Measurements from ENCODE around the gene HOXD1.

The HOXD1 gene

DNA sequence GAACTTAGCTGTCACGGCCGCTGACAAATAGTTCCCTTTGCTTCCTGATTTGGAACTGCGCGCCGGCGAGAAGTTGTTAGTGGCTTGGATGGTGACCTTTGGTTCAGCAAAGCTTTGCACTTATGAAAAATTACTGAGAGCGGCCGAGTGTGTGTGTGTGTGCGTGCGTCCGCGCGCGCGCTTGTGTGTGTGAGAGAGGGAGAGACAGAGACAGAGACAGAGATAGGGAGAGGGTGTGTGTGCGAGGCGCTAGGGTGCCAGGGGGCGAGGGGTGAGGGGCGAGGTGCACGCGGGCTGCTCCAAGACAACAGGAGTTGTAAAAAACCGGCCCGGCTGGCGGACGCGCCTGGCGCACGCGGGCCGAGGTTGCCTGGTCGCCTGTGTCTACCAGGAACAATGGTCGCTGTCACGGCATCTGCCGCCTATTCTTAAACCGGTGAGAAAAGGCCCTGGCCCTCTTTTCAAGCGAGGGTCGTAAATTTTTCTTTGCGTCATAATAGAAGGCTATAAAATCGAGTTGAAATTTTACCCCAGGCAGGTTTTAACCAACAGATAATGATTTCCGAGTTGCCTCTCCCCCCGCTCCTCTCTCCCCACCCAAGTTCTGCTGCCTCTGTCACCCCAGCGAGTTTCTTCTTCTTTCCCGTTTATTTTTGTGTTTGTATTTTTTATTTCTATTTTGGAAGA is 30.8 kb upstream of the HOXD1 start:
- Histone ChIP-seq H3K27ac (no peak overlapping the region), H3K27me3 (ENCODE audit: control insufficient read depth, insufficient read depth, low read length) (peaks cover 27% of the 10 kb centered on the region), H3K4me2 (ENCODE audit: low read length) (no peak overlapping the region), H3K36me3 (ENCODE audit: control insufficient read depth, insufficient read depth, low read length) (no peaks in the 10 kb centered on the region), H3K4me1 (no peaks in the 10 kb centered on the region), H3K9me3 (ENCODE audit: control insufficient read depth, low read length) (no peaks in the 10 kb centered on the region), H2AFZ (no peak overlapping the region), H3K4me3 (ENCODE audit: low read depth, low read length) (no peak overlapping the region), H3K79me2 (no peaks in the 10 kb centered on the region), H3K9ac (no peak overlapping the region)
- no peak for TF ChIP-seq CTCF (IDR thresholded peaks at IDR 0.05)

- Histone ChIP-seq H3K9ac (no peak overlapping the region), H3K27me3 (ENCODE audit: control insufficient read depth, insufficient read depth, low read length) (peaks cover 27% of the 10 kb centered on the region), H3K36me3 (ENCODE audit: control insufficient read depth, insufficient read depth, low read length) (no peaks in the 10 kb centered on the region), H3K4me1 (no peaks in the 10 kb centered on the region), H2AFZ (no peak overlapping the region), H3K4me3 (ENCODE audit: low read depth, low read length) (no peak overlapping the region), H3K27ac (no peak overlapping the region), H3K79me2 (no peaks in the 10 kb centered on the region), H3K9me3 (ENCODE audit: control insufficient read depth, low read length) (no peaks in the 10 kb centered on the region), H3K4me2 (ENCODE audit: low read length) (no peak overlapping the region)
- TF ChIP-seq CTCF (IDR thresholded peaks at IDR 0.05): no peak
Measured at GRCh38 chr2:176158186-176158591, 30.3 kb upstream of the HOXD1 start.

GRCh38 chr2:176158855-176159662 is 29.4 kb upstream of the HOXD1 start:
- H3K27ac ChIP-seq: no peak overlapping the region
- no peak overlapping the region for H3K4me2 ChIP-seq (ENCODE audit: low read length)
- H3K4me1 ChIP-seq: no peaks in the 10 kb centered on the region
- no peak overlapping the region for H2AFZ ChIP-seq
- H3K27me3 ChIP-seq (ENCODE audit: control insufficient read depth, insufficient read depth, low read length): peaks cover 32% of the 10 kb centered on the region
- no peaks in the 10 kb centered on the region for H3K79me2 ChIP-seq
- H3K36me3 ChIP-seq (ENCODE audit: control insufficient read depth, insufficient read depth, low read length): peaks cover 3% of the 10 kb centered on the region
- no peak for TF ChIP-seq CTCF (IDR thresholded peaks at IDR 0.05)
- H3K9me3 ChIP-seq (ENCODE audit: control insufficient read depth, low read length): no peaks in the 10 kb centered on the region
- no peak overlapping the region for H3K9ac ChIP-seq
- H3K4me3 ChIP-seq (ENCODE audit: low read depth, low read length): no peak overlapping the region

DNA sequence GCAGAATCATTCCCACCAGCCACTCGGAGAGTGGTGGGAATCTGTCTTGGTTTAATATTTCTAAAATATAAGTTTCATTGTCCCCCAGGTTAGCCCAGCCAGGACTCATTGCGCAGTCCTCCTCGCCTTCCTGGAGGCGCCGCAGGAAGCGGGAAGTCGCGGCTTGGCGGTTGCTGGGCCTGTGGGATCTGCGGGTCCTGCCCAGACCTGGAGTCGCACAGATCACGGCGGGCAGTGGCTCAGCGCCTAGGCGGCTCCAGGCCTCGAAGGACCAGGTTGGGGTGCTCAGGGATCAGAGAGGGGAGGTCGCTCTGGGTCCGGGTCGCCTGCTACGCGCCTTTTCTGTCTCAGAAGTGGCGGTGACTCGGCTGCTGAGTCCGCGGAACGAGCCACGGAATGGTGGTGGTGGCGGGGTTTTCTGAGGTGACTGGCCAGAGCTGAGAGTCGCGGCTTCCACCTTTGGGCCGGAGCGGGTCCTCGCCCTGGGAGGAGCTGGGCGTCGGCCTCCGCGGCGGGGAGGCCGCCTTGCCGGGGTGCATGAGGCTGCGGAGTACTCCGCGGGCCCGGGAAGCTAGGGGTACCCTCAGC is 28.7 kb upstream of the HOXD1 start:
- Histone ChIP-seq H3K4me2 (ENCODE audit: low read length) (no peak overlapping the region), H3K4me1 (no peaks in the 10 kb centered on the region), H3K27me3 (ENCODE audit: control insufficient read depth, insufficient read depth, low read length) (peaks cover 39% of the 10 kb centered on the region), H3K27ac (no peak overlapping the region), H3K79me2 (no peaks in the 10 kb centered on the region), H3K9me3 (ENCODE audit: control insufficient read depth, low read length) (no peaks in the 10 kb centered on the region), H3K36me3 (ENCODE audit: control insufficient read depth, insufficient read depth, low read length) (peaks cover 3% of the 10 kb centered on the region), H3K4me3 (ENCODE audit: low read depth, low read length) (no peak overlapping the region), H2AFZ (no peak overlapping the region), H3K9ac (no peak overlapping the region)
- no peak for TF ChIP-seq CTCF (IDR thresholded peaks at IDR 0.05)
